ENCODE data around the gene LHFPL4.
"Not testable (repeated sequence)": the region's sequence is repeated elsewhere in the genome, so short reads cannot be mapped to it uniquely, and the experiment has no call there.

The LHFPL4 gene

GRCh38 chr3:9548991-9549390 lies 4.6 kb downstream of the LHFPL4 start:
- no peak for DNase-seq (ENCODE audit: insufficient read length, low spot score)
- FAIRE-seq: no peak

- FAIRE-seq: no peak
- no peak for DNase-seq (ENCODE audit: insufficient read length, low spot score)
Observed at GRCh38 chr3:9542182-9542581, 11.4 kb downstream of the LHFPL4 start.

GRCh38 chr3:9536212-9536611 lies 17.4 kb downstream of the LHFPL4 start:
- DNase-seq (ENCODE audit: insufficient read length, low spot score) (no peak), FAIRE-seq (no peak)

DNA sequence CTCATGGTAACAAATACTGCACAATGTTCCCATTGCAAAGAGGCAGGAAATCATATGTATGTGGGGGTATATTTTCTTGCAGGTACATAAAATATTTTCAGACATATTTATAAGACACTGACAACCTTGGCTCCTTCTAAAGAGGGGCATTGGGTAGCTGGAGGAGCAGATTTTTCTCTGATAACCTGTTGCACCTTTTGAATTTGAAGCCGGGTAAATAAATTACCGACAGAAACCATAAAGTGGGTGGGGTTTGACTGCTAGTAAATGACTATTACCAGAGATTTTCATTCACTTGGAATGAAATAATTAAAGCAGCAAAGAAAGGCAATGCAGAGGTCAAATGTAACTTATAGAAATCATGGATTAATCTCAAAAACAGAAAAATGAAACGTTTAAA lies 19.2 kb downstream of the LHFPL4 start:
- no peak for FAIRE-seq
- no peak for DNase-seq (ENCODE audit: insufficient read length, low spot score)

DNA sequence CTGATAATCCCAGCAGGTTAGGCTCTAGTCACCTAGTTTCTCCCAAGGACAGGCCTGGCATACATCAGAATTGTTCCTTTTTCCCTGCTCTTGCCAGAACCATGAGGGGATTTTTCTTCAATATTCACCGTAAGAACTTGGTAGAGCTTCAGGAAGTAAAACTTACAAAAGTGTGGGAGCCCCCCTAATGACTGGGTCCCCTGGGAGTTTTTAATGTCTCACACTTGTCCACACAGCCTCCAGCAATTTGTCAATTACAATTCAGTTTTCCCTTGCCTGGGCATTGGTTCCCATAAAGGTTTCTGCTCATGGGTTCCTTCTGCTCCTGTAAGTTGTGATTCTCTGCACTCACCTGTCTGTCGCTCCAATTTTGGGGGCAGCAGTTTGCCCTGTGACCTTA lies 28.5 kb downstream of the LHFPL4 start:
- DNase-seq (ENCODE audit: insufficient read length, low spot score) (no peak), FAIRE-seq (no peak)

DNA sequence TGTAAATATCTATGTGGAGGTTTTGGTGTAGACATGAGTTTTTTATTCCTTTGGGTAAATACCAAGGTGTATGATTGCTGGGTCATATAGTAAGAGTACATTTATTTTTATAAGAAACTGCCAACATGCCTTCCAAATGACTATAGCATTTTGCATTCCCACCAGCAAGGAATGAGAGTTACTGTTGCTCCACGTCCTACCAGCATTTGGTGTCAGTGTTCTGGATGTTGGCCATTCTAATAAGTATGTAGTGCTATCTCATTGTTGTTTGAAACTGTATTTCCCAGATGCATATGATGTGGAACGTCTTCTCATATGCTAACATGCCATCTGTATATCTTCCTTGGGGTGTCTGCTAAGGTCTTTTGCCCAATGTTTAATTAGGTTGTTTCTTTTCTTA lies 38.7 kb downstream of the LHFPL4 start:
- DNase-seq (ENCODE audit: insufficient read length, low spot score) (no peak), FAIRE-seq (no peak)

DNA sequence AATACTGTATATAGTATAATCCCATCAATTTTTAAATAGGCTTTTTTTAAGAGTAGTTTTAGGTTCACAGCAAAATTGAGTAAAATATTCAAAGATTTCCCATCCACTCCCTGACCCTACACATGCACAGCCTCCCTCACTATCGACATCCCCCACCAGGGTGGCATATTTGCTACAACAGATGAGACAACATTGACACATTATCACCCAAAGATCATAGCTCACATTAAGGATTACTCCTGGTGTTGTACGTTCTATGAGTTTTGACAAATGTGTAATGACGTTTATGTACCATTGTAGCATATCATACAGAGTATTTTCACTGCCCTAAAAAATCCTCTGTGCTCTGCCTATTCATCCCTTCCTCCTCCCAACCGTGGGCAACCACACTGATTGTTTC lies 39.3 kb downstream of the LHFPL4 start:
- DNase-seq (ENCODE audit: insufficient read length, low spot score): no peak
- no peak for FAIRE-seq

DNA sequence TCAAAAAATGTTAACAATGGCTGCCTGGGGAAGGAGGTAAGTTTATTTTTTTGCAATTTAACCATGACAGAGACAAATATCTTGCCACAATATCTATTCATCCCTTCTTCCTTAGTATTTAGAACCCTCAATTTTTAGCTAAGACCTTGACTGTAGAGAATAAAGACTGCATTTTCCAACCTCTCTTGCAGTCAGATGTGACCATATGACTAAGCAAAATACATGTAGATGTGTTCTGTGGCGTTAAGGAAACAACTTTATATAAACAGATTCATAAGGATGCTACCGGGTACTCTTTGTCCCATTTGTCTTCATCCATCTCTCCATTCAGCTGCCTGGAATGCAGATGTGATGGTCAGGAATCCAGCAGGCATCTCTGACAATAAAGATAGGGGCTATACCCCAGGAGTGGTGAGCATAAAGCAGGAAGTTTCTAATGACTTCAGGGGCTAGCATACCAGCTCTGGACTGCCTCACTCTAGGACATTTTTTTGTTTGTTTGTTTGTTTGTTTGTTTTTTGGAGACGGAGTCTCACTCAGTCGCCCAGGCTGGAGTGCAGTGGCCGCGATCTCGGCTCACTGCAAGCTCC lies 41.1 kb downstream of the LHFPL4 start:
- no peak for FAIRE-seq
- DNase-seq (ENCODE audit: insufficient read length, low spot score): no peak

DNA sequence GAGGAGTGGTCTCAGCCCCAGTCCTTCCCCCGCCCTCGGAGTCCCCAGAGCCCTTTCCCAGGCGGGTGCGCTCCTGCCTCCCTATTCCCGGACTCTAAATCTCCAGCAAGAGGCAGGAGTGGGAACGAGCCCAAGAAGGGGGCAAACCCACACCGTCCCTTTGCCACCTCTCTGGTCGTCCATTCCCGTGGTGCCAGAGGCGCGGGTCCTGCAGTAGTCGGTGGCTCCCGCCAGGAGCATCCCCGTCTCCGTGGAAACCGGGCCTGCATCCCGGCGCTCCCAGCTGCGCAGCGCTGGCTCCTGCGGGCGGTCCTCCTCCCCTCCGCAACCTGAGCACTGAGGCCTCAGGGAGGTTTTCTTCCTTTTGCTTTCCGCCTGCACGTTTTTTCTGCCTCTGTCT lies 44.8 kb downstream of the LHFPL4 start:
- FAIRE-seq (no peak), DNase-seq (ENCODE audit: insufficient read length, low spot score) (no peak)

GRCh38 chr3:9507586-9508578 lies 45.7 kb downstream of the LHFPL4 start:
- no peak for DNase-seq (ENCODE audit: insufficient read length, low spot score)

DNA sequence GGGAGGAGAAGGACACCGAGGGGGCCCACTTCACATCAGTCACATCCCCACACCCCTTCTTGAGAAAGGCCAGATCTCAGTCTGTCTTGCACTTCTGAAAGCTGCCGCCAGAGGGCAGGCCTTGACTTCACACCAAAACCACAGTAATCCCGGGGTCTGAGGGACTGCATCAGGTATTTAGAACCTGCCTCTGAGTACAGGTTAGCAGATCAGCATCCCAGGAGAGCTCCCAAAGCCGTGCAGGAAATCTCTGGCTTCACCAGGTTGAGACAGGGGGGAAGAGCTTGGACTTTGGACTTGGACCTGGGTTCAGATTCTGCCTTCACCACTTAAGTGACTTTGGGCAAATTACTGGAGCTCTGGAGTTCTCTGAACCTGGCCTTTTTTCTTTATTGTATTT lies 50.3 kb downstream of the LHFPL4 start:
- FAIRE-seq (no peak), DNase-seq (ENCODE audit: insufficient read length, low spot score) (peak; percentile 83)

More at GRCh38 chr3:9507586-9508578, 45.7 kb downstream of the LHFPL4 start:
- FAIRE-seq: no peak

DNA sequence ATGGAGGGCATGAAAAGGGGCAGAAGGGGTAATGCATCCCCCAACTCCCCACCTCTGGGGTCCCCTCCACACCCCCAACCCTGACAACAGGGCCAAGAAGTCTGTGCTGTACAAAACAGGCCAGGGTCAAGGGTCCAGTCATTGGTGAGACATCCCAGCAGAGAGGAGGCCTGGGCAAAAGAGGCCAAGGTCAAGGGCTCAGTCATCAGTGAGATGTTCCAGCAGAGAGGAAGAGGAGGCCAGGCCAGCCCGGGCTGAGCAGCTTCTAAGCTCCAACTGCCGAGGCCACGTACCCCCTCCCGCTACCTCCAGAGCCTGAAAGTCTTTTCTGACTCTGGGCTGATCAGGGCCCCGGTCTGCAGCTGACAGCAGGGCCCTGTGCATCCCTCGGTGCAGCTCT lies 52.4 kb downstream of the LHFPL4 start:
- no peak for DNase-seq (ENCODE audit: insufficient read length, low spot score)
- no peak for FAIRE-seq

DNA sequence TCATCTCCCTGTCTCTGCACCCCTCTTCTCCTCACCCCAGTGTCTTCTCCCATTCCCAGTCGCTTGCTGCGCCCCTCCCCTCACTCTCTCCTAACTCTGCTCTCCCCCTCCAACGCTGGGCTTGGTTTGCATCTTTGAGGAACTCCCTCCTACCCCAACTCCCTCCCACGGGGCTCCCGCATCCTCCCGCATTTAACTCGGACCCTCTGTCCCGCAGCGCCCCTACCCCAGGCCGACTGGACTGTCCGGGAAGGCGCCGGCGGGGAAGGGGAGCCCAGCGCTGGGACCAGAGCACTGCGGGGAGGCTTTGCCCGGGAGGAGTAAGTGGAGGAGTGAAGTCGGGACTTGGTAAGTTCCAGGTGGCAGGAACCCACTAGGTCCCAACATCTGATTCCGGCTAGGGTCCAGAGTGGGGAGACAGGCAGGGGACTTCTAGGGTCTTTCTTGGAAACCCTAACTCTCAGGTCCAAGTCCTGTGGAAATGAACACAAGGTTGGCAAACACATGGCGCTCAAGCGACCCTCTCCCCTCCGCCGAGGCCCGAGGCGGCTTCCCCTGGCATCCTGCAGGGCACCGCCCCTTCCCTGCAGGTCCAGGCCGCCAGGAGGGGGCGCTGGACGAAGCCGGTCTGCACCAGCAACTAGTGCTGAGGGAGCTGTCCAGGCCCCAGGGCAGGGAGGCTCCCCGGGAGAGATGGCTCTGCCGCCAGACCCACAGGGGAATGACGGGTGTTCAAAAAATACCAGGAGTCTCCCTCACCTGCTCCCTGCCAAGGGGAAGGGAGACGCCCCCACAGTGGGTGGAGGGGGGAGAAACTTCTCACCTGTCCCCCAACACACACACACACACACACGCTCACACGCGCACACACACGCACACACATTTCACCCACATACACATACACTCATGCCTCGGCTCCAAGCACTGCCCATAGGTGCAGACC lies 53.2 kb downstream of the LHFPL4 start:
- DNase-seq (ENCODE audit: insufficient read length, low spot score) (peak; percentile 41), FAIRE-seq (no peak)

DNA sequence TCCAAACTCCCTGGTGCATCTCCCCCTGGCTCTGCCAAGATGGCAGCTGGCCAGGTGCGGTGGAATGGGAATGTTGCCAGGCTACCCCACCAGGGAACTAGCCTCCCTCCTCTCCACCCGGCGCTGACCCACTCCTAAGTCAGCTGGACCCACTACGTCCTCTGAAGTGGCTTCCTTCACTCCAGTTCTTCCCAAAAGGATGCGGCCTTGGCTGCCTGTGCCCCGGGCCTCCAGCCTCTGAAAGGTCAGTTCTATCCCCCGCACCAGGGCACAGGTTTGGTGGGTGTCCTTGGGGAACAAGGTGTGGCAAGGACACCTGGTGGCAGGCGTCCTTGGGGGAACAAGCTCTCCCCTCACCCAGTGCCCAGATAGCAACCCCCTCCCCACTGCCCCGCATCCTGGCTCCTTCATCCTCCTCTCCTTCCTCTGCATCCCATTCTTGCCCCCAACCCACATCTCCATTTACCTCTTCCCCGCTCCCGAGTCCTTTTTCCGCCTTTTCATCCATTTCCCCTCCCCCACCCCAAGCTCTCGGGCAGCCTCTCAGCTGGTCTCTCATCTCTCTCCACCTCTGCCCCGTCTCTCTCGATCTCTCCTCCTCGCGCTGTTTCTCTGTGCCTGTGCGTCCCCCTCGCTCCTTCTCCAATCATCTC lies 54.0 kb downstream of the LHFPL4 start:
- no peak for DNase-seq (ENCODE audit: insufficient read length, low spot score)
- no peak for FAIRE-seq

- FAIRE-seq (no peak), DNase-seq (ENCODE audit: insufficient read length, low spot score) (no peak)
Observed at GRCh38 chr3:9498781-9499180, 54.8 kb downstream of the LHFPL4 start.

DNA sequence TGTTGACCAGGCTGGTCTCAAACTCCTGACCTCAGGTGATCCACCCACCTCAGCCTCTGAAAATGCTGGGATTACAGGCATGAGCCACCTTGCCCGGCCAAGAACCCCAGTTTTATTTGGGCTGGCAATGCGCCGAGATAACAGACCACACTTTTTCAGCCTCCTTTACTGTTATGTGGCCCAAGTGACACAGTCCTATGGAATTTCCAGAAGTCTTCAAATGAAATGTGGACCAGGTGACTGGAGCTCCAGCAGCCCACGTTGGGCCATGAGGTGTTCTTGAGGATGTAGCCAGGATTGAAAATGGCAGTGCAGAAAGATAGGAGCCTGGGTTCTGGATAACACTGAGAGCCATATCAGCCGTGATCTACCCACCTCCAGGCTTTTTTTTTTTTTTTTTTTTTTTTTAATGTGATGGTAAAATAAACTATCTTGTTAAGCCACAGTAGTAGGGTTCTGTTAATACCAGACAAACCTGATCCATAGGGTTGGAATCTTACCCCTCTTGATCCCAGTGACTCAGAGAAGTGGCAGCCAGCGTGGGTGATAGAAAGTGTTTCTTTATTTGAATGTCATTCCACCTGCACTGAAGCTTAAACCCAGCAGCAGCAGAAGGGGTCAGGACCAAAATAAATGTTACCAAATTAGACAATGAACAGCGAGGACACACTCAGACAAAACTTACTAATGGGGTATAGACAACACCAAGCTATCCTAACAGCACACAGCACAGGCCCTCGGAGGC lies 55.6 kb downstream of the LHFPL4 start:
- DNase-seq (ENCODE audit: insufficient read length, low spot score): peak; percentile 29
- no peak for FAIRE-seq

DNA sequence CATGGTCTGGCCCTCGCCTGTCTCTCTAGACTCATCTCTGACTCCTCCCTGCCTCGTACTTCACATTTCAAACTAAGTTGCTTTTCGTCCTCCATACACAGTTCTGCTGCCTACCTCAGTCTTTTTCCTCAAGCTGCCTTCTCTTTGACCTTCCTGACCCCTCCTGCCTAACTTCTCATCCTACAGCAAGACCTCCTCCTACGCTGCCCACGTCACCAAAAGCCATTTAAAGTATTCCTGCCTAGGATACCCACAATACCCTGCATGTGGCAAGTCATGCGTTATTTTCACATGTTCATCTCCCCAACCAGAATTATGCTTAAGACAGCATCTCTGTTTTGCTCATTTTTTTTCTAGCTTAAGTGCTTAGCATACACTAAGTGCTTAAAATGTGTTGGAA lies 56.7 kb downstream of the LHFPL4 start:
- DNase-seq (ENCODE audit: insufficient read length, low spot score): no peak
- FAIRE-seq: no peak

GRCh38 chr3:9494036-9494435 lies 59.6 kb downstream of the LHFPL4 start:
- FAIRE-seq; DNase-seq (ENCODE audit: insufficient read length, low spot score): not testable (repeated sequence)

GRCh38 chr3:9491506-9491905 lies 62.1 kb downstream of the LHFPL4 start:
- no peak for DNase-seq (ENCODE audit: insufficient read length, low spot score)
- no peak for FAIRE-seq

GRCh38 chr3:9485248-9485647 lies 68.4 kb downstream of the LHFPL4 start:
- FAIRE-seq: no peak
- no peak for DNase-seq (ENCODE audit: insufficient read length, low spot score)

All from HTR-8/SVneo (cell line).